GM19043 (cell line): ENCODE data around the gene HPS3.
A peak's percentile ranks its signal among the peaks of the same experiment; 100 is the strongest.

Experiments
- ATAC-seq: cut with Tn5 transposase; IDR thresholded peaks from one replicate; pipeline ENCODE4 v1.9.1; 2021; ENCODE audit warnings: low read depth; ENCODE audit not compliant: unreplicated experiment

HPS3 gene

DNA sequence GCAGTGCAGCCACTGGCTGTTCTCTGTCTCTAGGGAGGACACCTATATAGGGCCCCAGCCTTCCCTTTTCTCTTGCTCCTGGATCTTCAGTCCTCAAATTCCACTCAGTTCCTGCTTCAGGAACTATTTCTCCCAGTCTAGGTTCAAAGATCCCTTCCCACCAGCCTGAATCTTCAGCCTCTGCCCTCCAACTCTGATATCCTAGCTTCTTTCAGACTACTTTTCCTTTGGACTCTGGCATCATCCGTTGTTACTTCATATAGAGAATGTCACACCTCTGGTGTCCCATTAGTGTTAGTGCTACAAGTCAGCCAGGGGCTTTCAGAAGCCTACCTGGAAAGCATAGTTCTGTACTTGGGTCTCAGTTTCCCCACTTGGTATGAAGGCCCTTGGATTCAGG is 10.0 kb upstream of the HPS3 start:
- no peak for ATAC-seq

DNA sequence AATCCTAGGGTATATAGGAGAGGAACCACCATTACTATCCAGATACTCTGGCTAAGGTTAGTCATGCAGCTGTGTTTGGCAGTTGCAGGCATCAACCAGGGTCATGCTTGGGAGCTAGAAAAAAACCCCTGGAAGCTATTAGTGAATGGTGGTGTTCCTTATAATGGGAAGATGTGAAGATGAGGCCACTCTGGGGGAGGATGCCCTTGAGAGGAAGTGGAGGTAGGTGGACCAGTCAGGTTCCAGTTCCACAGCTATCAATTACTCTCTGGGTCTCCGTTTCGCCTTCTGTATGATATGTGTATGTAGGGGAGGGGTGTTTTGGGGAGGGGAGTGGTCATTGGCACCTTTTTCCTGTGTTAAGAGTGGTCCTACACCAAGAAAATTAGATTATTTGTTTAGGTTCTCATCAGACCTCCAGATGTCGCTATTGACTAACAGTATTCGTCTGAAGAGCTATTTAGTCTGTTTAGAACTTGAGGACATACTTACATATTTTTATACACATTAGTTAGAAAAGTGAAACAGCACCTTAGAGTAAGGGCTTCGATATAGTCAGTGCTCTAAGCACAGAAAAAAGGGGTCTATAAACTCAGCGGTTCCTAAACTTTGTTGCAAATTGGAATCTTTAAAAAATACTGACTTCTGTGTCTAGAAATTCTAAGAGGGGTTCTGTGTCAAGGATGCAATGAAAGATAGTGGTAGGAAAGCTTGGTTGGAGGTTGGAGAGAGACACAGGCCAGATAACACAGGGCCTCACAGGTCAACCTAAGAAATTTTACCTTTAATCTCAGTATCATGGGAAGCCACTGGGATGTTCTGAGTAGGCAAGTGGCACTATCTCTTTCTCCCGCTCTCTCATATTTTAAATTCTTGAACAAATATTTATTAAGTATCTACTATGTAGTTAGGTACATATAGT is 9.1 kb upstream of the HPS3 start:
- ATAC-seq, result peak; percentile 75

DNA sequence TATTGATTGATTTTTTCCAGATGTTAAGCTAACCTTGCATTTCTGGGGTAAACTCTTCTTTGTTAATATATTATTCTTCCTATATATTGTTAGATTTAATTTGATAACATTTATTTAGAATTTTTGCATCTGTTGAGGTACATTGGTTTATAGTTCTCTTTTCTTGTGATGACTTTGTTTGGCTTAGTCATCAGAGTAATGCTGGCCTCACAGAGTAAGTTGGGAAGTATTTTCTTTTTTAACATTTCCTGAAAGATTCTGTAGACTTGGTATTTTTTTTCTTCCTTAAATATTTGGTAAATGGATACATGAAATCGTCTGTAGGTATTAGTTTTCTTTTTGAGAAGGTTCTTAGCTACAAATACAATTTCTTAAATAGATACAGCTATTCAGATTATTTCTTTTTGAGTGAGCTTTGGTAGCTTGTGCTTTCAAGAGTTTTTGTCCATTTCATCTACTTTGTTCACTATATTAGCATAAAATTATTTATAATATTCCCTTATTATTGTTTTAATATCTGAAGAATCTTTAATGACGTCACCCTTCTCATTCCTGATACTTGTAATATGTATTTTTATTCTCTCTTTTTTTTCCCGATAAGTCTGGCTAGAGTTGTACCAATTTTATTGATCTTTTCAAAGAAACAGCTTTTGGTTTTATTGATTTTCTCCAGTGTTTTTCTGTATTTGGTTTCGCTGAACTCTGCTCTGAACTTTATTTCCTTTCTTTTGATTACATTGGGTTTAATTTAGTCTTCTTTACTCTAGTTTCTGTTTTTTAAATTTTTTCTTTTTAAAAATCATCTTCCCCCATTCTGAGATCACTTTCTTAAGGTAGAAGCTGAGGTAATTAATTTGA is 6.5 kb upstream of the HPS3 start:
- ATAC-seq, result no peak

DNA sequence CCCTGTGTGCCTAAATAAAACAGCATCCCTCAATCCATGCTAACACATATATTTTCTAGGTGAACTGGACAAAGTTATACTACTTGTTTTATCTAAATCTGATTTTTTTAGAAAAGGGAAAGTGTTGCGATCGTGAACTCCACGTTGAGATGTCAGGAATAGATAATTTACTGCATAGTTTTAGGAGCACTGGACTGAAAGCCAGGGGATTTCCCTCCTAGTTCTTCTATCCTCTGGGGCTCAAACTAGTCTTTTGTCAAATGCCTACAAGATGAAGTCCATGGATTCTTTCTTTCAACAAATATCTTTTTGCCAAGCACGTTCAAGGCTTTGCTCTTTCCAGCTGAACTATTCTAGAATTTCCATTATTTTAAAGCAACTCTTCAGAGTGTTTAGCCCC is 617 bp upstream of the HPS3 start:
- peak; percentile 2 for ATAC-seq

DNA sequence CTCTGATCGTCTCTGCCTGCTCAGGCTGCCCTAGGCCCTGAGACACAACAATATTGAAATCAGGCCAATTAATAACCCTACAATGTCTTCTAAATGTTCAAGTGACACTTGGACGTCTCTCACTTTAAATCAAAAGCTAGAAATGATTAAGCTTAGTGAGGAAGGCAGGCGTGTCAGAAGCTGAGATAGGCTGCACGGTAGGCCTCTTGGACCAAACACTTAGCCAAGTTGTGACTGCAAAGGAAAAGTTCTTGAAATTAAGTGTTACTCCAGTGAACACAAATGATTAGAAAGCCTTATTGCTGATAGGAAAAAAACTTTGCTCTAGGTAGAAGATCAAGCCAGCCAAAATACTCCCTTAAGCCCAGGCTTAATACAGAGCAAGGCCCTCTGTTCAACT is 2.2 kb downstream of the HPS3 start:
- no peak for ATAC-seq

DNA sequence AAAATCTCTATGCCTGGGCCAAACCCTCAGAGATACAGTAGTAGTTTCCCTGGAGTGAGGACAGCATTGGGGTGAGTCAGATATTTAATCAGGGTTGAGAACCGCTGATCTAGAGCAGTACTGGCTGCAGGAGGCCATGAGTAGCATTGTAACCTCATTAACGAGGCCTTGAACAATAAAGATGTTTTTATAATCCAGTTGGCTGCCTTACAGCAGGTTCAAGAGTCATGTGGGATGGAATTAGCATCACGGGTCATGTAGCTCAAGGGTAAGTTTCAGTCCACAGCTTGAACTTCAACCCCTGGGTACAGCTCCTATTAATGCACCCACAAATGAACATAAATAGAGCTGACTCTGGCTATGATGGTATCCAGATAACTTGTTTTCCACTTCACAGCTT is 5.1 kb downstream of the HPS3 start:
- no peak for ATAC-seq

DNA sequence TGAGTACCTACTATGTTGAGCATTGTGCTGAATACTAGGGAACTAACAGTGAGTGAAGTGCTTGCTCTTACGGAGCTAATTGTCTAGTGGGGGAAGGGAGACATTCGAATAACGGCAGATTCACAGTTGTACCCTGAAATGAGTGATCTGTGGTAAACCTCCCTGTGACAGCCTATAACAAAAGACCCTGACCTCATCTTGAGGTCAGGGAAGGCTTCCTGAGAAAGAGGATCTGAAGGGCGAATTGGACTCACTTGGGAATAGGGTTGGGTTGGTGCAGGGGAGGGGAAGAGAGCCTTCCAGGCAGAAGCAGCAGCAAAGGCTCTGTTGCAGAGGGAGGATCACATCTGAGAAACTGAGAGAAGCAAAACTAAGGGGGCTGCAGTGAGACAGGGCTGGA is 13.2 kb downstream of the HPS3 start:
- no peak for ATAC-seq

DNA sequence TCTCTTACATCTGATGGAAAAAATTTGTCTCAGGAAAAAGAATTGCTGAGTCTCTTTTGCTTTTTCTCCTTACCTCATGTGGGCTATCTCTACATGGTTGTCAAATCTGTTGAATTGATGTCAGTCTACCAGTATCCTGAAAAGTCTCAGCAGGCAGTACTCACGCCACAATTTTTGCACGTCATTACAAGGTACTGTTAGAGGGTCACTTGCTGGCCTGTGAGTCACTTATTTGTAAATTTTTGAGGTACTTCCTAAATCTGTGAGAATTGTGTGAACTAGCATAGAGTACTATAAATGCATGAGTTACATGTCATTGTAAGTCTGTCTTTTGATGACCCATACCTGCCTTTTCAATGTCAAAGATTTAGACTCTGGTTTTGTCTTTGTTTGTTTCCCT is 15.9 kb downstream of the HPS3 start:
- no peak for ATAC-seq

DNA sequence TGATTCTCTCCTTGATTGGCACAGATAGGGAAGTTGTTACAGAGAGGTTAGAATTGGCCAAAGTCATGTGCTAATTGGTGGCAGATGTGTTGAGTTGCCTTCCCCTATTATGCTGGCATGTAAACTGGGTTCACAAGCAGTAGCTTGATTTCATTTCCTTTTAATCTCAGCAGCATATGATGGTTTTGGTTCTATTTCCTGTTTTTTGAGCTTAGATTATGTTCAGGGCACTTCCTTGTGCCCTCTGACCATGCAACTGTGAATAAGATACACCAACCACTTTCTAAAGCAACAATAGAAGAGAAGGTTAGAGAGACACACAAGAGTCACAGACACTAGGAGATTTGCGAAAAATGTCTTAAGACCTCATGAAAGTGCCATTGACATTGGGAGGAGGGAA is 16.5 kb downstream of the HPS3 start:
- peak; percentile 65 for ATAC-seq

DNA sequence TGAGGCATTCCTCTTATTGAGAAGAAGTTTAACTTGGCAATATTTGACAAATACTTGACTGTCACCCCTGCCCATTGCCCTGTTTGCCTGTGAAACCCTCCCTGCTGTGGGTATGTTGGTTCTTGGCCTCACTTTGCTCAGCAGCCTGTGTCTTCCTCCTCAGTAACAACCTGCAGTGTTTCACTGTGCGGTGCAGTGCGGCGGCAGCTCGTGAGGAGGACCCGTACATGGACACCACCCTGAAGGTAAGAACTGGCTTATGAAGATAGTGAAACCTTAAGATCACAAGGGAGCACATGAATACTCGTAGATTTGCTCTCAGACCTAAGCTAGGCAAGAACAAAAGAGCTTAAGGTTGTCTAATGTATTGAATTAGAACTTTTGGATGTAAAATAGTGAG is 21.0 kb downstream of the HPS3 start:
- no peak for ATAC-seq

DNA sequence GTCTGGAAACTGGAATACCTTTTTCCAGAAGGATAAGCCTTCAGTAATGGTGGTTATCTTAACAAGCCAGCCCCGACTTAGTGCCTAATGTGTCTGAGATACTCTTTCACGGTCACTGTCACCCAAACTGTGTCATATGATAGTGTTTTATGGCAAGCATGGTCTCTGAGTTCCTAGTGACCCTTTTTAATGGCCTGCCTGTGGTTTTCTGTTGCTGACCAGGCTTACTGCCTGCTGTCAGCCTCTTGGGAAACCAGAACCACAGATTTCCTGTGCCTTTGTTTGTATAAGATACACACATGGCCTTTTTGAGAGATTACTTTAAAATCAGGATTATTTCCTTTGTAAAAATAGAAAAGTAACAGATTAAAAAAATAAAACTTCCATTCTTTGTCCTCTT is 22.4 kb downstream of the HPS3 start:
- ATAC-seq, result peak; percentile 36

DNA sequence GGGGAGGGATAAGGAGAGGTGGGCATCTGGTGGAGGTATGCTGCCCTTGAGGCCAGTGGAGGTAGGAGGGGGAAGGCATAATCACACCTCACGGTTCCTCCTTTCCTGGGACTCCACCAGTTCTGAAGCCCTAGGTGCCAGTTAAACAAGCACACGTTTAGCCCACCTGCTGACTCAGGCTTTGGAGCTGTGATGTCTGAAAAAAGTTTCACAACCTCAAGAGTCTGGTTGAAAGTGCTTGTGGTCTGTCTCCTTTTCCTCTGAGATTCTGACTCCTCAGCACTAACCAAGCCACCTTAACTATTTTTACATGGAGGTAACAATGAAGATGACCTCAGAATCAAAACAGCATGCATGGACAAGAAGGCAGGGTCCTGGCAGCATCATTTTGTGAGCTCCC is 23.0 kb downstream of the HPS3 start:
- peak; percentile 93 for ATAC-seq

DNA sequence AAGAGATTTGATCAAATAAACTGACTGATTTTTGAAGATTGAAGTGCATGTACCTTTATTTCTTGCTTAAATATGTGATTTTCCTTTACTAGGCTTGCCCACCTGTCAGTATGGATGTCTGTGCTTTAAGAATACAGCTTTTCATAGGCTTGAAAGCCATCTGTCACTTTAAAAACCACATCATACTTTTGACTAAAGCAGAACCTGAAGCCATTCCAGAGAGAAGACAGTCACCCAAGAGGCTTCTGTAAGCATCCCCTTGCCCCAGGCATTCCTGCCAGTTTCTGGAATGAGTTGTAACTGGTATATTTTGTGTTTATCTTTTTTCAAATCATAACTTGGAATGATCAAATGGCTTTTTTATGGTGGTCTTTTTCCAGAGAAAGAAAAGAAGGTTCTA is 24.0 kb downstream of the HPS3 start:
- no peak for ATAC-seq

DNA sequence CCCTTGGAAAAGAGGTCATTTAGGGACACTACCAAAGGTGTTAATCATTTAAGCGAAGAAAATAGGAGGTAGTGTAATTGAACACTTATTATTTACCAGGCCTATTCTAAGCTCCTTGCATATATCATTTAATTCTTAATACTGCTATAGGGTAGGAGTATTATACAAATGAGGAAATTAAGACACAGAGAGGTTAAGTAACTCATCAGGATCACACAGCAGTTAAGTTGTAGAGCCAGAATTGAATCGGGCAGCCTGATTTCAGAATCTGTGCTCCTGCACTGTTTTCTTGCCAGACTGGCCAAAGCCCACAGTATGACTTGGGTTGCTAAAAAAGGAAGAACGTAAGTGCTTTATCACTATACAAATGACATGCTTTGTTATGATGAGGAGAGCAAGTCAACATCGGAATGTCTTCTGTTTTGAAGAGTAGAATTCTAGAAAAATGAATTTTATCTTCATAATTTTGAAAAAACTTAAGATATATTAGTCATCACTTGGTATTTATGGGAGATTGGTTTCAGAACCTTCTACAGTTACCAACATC is 31.4 kb downstream of the HPS3 start:
- ATAC-seq, result no peak

DNA sequence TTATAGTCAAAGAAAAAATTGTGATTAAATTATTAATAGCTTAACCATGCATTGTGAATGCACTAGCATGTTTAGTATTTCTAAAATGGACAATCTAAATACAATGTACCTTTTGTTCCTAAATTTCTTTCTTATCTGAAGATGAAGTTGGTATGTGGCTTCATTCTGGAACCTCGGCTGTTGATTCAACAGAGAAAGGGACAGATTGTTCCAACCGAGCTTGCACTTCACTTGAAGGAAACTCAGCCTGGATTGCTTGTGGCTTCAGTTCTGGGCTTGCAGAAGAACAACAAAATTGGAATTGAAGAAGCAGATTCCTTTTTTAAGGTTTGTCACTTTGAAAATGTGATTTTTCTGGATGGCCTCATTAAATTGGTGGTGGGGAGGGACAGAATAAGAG is 32.6 kb downstream of the HPS3 start:
- no peak for ATAC-seq

DNA sequence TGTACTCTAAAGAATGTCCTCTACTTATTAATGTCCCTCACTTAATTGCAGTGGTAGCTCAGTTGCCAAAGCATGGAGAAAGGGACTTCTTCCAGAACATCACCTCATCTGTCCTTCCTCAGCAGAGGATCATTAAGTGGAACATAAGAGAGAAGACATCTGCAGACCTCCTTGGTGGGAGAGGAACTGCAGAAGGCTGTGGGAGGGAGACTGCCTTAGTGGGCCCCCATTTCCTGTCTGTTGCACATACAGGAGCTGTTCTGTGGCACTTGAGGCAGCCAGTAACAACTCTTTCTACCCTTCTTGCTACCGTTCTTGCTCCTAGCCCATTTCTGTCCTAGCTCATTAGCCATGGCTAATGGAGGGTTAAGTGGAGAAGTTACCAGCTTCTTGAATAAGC is 33.6 kb downstream of the HPS3 start:
- ATAC-seq, result no peak

DNA sequence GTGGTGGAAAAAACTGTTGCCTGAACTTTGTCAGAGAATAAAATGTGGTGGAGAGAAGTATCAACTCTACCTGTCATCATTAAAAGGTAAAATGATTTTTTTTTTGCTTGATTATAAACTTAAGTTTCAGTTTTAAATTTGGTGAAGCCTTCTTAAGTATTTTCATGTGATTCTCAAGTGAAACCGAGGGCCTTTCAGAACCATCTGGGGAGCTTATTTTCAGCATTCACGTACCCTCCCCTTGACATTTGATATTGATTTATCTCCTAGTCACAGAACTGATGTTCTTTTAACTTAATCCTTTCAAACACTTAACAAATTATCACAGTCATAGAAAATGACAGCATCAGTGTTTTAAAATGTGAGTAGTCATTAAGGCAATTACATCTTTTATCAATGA is 38.5 kb downstream of the HPS3 start:
- ATAC-seq, result no peak

DNA sequence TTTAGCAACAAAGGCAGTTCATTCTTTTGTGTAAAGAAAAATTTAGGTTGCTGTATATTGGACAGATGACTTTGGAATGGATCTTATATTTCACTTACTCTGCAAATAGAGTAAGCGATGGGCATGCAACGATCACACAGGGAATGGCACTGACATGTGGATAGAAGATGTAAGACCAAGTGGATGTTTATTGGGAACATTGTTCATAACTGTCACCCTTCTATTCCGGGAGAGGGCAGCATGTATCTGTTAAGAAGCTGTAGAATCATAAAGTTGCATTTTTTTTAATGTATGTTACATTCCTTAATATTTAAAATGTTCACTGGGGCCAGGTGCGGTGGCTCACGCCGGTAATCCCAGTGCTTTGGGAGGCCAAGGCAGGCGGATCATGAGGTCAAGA is 41.2 kb downstream of the HPS3 start:
- ATAC-seq, result no peak

DNA sequence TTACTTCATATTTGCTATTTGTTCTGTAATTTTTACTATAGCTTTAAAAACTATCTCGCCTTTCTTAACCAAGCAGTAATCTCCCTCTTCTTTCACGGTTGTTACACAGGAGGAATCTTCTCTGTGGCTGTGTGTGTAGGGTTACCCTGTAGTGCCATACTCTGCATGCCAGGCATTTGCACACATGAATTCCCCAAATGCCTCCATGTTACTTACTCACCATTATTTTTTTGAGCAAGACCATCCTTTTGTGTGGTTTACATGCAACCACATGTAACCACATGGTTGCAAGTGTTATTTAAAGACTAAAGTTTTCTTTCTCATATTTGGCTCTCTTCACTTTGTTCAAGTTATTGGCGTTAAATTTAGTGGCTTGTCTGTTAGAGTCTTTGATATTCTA is 45.5 kb downstream of the HPS3 start:
- peak; percentile 86 for ATAC-seq

DNA sequence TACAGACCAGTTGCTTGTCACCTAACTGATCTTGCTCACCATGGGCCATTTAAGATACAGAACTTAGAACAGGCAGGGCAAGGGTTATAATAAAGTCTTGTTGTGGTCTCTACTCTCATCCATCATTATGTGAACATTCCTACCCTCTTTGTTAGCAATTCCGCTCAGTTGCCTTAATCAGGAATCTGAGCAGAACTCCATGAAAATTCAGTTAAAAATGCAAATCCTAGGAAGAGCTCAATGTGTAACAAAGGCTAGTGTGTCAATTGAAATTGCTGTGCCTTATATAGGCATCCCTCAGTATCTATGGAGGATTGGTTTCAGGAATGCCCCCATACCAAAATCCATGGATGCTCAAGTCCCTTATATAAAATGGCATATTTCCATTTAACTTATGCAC is 47.7 kb downstream of the HPS3 start:
- ATAC-seq, result no peak

DNA sequence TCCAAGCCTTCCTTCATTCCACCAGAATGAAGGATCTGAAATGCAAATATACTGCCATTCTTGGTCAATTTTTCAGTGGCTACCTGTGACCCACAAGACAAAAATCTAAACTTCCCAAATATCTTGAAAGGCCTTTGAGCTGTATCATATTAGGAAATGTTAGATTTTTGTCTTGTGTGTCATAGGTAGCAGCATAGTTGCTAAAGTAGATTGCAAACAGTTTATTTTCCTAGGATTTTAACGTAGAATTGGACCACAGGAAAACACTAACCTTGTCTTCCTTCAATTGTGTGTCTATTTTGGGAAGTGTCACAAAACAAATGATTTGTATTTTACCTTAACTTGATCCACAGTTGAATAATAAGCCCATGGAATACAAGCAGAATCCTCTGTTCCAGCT is 49.8 kb downstream of the HPS3 start:
- no peak for ATAC-seq
